Measurements from ENCODE around the gene GPAT3.

- no peak for TF ChIP-seq POLR2AphosphoS5 (IDR thresholded peaks at IDR 0.05; ENCODE audit: low read depth, low read length)
- no peak for TF ChIP-seq CTCF (IDR thresholded peaks at IDR 0.05)
- no peak for TF ChIP-seq REST (IDR thresholded peaks at IDR 0.05; ENCODE audit: insufficient read depth in 1 of 2, low read depth in 2 of 2, low read length in 1 of 2)
- TF ChIP-seq TCF7L2 (IDR thresholded peaks at IDR 0.05; ENCODE audit: low read depth, low read length), result no peak
- TF ChIP-seq SIN3A (IDR thresholded peaks at IDR 0.05; ENCODE audit: borderline replicate concordance, insufficient read depth, low read depth, low read length), result no peak
These were observed 20.2 kb downstream of the GPAT3 start for GRCh38 chr4:83556006-83556707.

Measured in Panc1 (cell line).